ENCODE results near the gene RAX. TPM values are rescaled to one million over a fixed set of nuclear protein-coding genes. Genes with fewer than 3 reads are reported as not detected.

Gene RAX
- total RNA-seq, 1 experiment from 2014 or later: 0.94 TPM

DNA sequence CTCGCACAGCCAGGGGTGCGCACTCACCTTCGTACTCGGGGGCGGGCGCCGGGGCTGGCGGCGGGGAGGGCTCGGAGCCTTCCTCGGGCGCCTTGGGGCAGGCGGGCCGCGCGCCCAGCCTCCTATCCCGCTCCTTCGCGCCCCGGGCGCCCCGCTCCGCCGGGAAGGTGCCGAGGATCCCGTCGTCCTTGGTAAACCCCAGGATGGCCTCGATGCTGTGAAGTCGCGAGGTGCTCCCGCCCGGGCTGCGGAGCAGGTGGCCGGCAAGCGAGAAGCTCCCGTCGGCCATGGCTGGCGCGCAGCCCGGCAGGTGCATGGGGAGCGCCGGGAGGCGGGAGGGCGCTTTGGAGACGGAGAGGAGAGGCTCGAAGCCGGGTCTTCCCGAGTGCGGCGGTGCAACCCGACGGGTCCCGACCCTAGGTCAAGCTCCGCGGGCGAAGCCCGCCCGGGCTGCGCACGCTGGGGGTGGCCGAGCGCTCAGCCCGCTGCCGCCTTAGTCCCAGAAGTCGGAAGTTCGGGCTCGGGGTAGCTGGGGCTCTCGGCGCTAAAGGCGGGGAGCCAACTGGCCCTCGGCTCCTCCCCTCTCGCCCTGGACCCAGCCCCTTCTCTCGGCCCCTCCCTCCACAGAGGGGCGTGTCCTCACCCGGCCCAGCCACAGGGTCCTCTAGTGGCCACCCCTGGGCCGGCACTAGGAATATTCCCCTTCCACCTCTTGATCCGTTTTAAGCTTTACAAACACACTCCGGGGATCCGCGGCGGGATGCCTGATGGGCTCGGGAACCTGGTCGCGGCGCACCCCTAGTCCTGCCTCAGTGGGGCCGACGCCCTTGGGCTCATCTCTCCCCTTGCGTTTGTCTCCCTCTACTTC is at the start of gene RAX (continued):
- TF ChIP-seq NR2C2 (CRISPR knock-in tag; IDR thresholded peaks at IDR 0.05): peak; percentile 88
- peak; percentile 94 for TF ChIP-seq TEAD4 (CRISPR knock-in tag; IDR thresholded peaks at IDR 0.05)
- TF ChIP-seq, protein P1, sequence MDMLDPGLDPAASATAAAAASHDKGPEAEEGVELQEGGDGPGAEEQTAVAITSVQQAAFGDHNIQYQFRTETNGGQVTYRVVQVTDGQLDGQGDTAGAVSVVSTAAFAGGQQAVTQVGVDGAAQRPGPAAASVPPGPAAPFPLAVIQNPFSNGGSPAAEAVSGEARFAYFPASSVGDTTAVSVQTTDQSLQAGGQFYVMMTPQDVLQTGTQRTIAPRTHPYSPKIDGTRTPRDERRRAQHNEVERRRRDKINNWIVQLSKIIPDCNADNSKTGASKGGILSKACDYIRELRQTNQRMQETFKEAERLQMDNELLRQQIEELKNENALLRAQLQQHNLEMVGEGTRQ (CRISPR knock-in tag; IDR thresholded peaks at IDR 0.05): peak; percentile 22; the same call in 1 of the 2 replicates
- TF ChIP-seq, protein P2, sequence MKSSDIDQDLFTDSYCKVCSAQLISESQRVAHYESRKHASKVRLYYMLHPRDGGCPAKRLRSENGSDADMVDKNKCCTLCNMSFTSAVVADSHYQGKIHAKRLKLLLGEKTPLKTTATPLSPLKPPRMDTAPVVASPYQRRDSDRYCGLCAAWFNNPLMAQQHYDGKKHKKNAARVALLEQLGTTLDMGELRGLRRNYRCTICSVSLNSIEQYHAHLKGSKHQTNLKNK (CRISPR knock-in tag; IDR thresholded peaks at IDR 0.05): no peak
- peak; percentile 82 for TF ChIP-seq ZNF317 (CRISPR knock-in tag; IDR thresholded peaks at IDR 0.05; ENCODE audit: borderline replicate concordance, low read depth)
- peak; percentile 82 for TF ChIP-seq ZNF263 (CRISPR knock-in tag; IDR thresholded peaks at IDR 0.05; ENCODE audit: low read depth)
- no peak for TF ChIP-seq OVOL2 (CRISPR knock-in tag; IDR thresholded peaks at IDR 0.05; ENCODE audit: borderline replicate concordance)
- peak; percentile 98 for TF ChIP-seq TP53 (CRISPR knock-in tag; IDR thresholded peaks at IDR 0.05)
- TF ChIP-seq, protein P3, sequence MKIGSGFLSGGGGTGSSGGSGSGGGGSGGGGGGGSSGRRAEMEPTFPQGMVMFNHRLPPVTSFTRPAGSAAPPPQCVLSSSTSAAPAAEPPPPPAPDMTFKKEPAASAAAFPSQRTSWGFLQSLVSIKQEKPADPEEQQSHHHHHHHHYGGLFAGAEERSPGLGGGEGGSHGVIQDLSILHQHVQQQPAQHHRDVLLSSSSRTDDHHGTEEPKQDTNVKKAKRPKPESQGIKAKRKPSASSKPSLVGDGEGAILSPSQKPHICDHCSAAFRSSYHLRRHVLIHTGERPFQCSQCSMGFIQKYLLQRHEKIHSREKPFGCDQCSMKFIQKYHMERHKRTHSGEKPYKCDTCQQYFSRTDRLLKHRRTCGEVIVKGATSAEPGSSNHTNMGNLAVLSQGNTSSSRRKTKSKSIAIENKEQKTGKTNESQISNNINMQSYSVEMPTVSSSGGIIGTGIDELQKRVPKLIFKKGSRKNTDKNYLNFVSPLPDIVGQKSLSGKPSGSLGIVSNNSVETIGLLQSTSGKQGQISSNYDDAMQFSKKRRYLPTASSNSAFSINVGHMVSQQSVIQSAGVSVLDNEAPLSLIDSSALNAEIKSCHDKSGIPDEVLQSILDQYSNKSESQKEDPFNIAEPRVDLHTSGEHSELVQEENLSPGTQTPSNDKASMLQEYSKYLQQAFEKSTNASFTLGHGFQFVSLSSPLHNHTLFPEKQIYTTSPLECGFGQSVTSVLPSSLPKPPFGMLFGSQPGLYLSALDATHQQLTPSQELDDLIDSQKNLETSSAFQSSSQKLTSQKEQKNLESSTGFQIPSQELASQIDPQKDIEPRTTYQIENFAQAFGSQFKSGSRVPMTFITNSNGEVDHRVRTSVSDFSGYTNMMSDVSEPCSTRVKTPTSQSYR (CRISPR knock-in tag; IDR thresholded peaks at IDR 0.05): peak; percentile 98
- TF ChIP-seq, protein P4, sequence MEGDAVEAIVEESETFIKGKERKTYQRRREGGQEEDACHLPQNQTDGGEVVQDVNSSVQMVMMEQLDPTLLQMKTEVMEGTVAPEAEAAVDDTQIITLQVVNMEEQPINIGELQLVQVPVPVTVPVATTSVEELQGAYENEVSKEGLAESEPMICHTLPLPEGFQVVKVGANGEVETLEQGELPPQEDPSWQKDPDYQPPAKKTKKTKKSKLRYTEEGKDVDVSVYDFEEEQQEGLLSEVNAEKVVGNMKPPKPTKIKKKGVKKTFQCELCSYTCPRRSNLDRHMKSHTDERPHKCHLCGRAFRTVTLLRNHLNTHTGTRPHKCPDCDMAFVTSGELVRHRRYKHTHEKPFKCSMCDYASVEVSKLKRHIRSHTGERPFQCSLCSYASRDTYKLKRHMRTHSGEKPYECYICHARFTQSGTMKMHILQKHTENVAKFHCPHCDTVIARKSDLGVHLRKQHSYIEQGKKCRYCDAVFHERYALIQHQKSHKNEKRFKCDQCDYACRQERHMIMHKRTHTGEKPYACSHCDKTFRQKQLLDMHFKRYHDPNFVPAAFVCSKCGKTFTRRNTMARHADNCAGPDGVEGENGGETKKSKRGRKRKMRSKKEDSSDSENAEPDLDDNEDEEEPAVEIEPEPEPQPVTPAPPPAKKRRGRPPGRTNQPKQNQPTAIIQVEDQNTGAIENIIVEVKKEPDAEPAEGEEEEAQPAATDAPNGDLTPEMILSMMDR (IDR thresholded peaks at IDR 0.05): no peak
- 0 out of 2 replicates have a peak, but pooled peaks have one; percentile 51 for TF ChIP-seq FOXJ3 (CRISPR knock-in tag; IDR thresholded peaks at IDR 0.05; ENCODE audit: borderline replicate concordance)
- TF ChIP-seq NFATC4 (CRISPR knock-in tag; IDR thresholded peaks at IDR 0.05): no peak
- no peak for TF ChIP-seq SOX15 (CRISPR knock-in tag; IDR thresholded peaks at IDR 0.05)
- peak; percentile 97 for TF ChIP-seq ESRRA (CRISPR knock-in tag; IDR thresholded peaks at IDR 0.05; ENCODE audit: borderline replicate concordance)
- peak; percentile 68; the same call in 1 of the 2 replicates for TF ChIP-seq CREM (CRISPR knock-in tag; IDR thresholded peaks at IDR 0.05)
- peak; percentile 78; the same call in 1 of the 2 replicates for TF ChIP-seq SMAD4 (CRISPR knock-in tag; IDR thresholded peaks at IDR 0.05)
- peak; percentile 81 for TF ChIP-seq ZNF423 (CRISPR knock-in tag; IDR thresholded peaks at IDR 0.05)
- peak; percentile 89 for TF ChIP-seq FOXK1 (CRISPR knock-in tag; IDR thresholded peaks at IDR 0.05)
- peak; percentile 95 for TF ChIP-seq ETV6 (CRISPR knock-in tag; IDR thresholded peaks at IDR 0.05)
- TF ChIP-seq, protein P5, sequence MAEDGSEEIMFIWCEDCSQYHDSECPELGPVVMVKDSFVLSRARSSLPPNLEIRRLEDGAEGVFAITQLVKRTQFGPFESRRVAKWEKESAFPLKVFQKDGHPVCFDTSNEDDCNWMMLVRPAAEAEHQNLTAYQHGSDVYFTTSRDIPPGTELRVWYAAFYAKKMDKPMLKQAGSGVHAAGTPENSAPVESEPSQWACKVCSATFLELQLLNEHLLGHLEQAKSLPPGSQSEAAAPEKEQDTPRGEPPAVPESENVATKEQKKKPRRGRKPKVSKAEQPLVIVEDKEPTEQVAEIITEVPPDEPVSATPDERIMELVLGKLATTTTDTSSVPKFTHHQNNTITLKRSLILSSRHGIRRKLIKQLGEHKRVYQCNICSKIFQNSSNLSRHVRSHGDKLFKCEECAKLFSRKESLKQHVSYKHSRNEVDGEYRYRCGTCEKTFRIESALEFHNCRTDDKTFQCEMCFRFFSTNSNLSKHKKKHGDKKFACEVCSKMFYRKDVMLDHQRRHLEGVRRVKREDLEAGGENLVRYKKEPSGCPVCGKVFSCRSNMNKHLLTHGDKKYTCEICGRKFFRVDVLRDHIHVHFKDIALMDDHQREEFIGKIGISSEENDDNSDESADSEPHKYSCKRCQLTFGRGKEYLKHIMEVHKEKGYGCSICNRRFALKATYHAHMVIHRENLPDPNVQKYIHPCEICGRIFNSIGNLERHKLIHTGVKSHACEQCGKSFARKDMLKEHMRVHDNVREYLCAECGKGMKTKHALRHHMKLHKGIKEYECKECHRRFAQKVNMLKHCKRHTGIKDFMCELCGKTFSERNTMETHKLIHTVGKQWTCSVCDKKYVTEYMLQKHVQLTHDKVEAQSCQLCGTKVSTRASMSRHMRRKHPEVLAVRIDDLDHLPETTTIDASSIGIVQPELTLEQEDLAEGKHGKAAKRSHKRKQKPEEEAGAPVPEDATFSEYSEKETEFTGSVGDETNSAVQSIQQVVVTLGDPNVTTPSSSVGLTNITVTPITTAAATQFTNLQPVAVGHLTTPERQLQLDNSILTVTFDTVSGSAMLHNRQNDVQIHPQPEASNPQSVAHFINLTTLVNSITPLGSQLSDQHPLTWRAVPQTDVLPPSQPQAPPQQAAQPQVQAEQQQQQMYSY (CRISPR knock-in tag; IDR thresholded peaks at IDR 0.05): peak; percentile 67; the same call in 1 of the 2 replicates
- TF ChIP-seq ATF1 (CRISPR knock-in tag; IDR thresholded peaks at IDR 0.05): peak; percentile 96; the same call in 1 of the 2 replicates
- TF ChIP-seq, protein P6, sequence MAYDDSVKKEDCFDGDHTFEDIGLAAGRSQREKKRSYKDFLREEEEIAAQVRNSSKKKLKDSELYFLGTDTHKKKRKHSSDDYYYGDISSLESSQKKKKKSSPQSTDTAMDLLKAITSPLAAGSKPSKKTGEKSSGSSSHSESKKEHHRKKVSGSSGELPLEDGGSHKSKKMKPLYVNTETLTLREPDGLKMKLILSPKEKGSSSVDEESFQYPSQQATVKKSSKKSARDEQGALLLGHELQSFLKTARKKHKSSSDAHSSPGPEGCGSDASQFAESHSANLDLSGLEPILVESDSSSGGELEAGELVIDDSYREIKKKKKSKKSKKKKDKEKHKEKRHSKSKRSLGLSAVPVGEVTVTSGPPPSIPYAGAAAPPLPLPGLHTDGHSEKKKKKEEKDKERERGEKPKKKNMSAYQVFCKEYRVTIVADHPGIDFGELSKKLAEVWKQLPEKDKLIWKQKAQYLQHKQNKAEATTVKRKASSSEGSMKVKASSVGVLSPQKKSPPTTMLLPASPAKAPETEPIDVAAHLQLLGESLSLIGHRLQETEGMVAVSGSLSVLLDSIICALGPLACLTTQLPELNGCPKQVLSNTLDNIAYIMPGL (CRISPR knock-in tag; IDR thresholded peaks at IDR 0.05): peak; percentile 91
- TF ChIP-seq, protein P7, sequence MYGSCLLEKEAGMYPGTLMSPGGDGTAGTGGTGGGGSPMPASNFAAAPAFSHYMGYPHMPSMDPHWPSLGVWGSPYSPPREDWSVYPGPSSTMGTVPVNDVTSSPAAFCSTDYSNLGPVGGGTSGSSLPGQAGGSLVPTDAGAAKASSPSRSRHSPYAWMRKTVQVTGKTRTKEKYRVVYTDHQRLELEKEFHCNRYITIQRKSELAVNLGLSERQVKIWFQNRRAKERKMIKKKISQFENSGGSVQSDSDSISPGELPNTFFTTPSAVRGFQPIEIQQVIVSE (CRISPR knock-in tag; IDR thresholded peaks at IDR 0.05; ENCODE audit: borderline replicate concordance): no peak
- TF ChIP-seq NFE2L1 (CRISPR knock-in tag; IDR thresholded peaks at IDR 0.05): peak; percentile 90; the same call in 1 of the 2 replicates
- TF ChIP-seq IRF2 (CRISPR knock-in tag; IDR thresholded peaks at IDR 0.05; ENCODE audit: borderline replicate concordance, low read depth): peak; percentile 84; the same call in 1 of the 2 replicates
- TF ChIP-seq TEAD1 (CRISPR knock-in tag; IDR thresholded peaks at IDR 0.05): peak; percentile 83
